ENCODE data around the gene TMCC1. TPM values are rescaled to one million over a fixed set of nuclear protein-coding genes. Genes with fewer than 3 reads are reported as not detected.

TMCC1 gene
- total and polyA plus RNA-seq, 7 experiments from 2014 or later, result 2.6 to 39.4 (median 35.5) TPM

GRCh38 chr3:129621626-129622225 is 271.8 kb downstream of the TMCC1 start:
- ChIA-PET POLR2A (no interaction called here), CTCF (interaction anchor here (0.6 kb wide), 1 partner anchor 23 kb away, joined by 3 read pairs; no protein-coding TSS in a partner anchor)
- H3K4me3 ChIP-seq (ENCODE audit: low read length), result no peak overlapping the region
- H3K4me1 ChIP-seq (ENCODE audit: control insufficient read depth in 2 of 2, insufficient read depth in 2 of 2, low read length in 2 of 2), result peaks cover 5 to 6% of the 10 kb centered on the region in 2 donors
- H3K36me3 Mint-ChIP-seq, result no peaks in the 10 kb centered on the region
- intact Hi-C loops (cut with micrococcal nuclease), result no loop called here
- no peaks in the 10 kb centered on the region for H3K36me3 ChIP-seq (ENCODE audit: control insufficient read depth in 2 of 3, insufficient read depth in 3 of 3, low read length in 3 of 3)
- DNase-seq (no peak), ATAC-seq (no peak)
- H3K27me3 Mint-ChIP-seq, result peaks cover 0 to 5% (median 0%) of the 10 kb centered on the region in 5 donors
- H3K4me1 Mint-ChIP-seq, result peaks cover 0 to 21% (median 10%) of the 10 kb centered on the region in 7 donors
- no peaks in the 10 kb centered on the region for H3K9me3 ChIP-seq (ENCODE audit: control insufficient read depth in 2 of 3, low read length in 3 of 3)
- H3K27ac ChIP-seq (ENCODE audit: low read depth, low read length), result no peak overlapping the region
- H3K4me3 Mint-ChIP-seq, result no peak overlapping the region
- H3K9me3 Mint-ChIP-seq, result peaks cover 0 to 1% (median 0%) of the 10 kb centered on the region in 11 donors
- no peaks in the 10 kb centered on the region for H3K27me3 ChIP-seq (ENCODE audit: control insufficient read depth in 2 of 2, insufficient read depth in 2 of 2, low read length in 2 of 2)
- no peak overlapping the region for H3K27ac Mint-ChIP-seq

DNA sequence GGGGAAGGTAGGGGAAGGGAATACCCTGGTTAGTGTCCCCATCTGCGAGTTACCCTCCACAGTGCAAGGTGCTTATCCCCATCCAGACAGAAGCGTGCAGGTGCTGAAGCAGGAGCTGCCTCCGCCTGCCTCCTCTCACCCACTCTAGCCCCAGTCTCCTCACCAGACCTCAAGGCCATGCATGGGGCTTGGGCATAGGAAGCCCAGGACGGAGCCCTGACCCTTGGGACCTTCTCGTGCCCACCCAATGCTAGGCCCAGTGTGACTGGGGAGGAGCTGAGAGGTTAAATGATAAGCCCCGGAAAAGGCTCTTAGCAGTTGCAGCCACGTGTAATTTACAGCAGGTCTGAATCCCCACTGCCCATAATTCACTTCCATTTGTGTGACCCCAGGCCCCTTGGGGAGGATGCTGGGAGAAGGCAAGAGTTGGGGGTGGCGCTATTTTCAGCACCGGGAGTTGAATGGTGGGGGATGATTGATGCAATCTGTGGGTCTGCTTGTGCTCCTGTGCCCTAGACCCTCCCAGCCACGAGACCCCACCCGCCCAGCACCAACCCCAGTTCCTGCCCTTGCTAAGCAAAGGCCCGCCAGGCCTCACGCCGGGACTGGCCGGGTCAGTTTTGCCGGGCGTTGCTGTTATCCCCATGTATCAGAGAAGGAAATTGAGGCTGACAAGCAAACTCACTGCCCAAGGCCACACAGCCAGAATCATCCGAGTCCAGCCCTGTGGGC is 272.5 kb downstream of the TMCC1 start:
- H3K36me3 Mint-ChIP-seq, result no peaks in the 10 kb centered on the region
- H3K4me1 Mint-ChIP-seq, result peaks cover 0 to 16% (median 6%) of the 10 kb centered on the region in 7 donors
- ATAC-seq (no peak), DNase-seq (no peak)
- Histone ChIP-seq H3K27me3 (ENCODE audit: control insufficient read depth in 2 of 2, insufficient read depth in 2 of 2, low read length in 2 of 2) (no peaks in the 10 kb centered on the region), H3K4me3 (ENCODE audit: low read length) (no peak overlapping the region), H3K4me1 (ENCODE audit: control insufficient read depth in 2 of 2, insufficient read depth in 2 of 2, low read length in 2 of 2) (peaks cover 0 to under 1% of the 10 kb centered on the region in 2 donors), H3K9me3 (ENCODE audit: control insufficient read depth in 2 of 3, low read length in 3 of 3) (no peaks in the 10 kb centered on the region), H3K27ac (ENCODE audit: low read depth, low read length) (no peak overlapping the region), H3K36me3 (ENCODE audit: control insufficient read depth in 2 of 3, insufficient read depth in 3 of 3, low read length in 3 of 3) (no peaks in the 10 kb centered on the region)
- peaks cover 0 to 5% (median 0%) of the 10 kb centered on the region in 5 donors for H3K27me3 Mint-ChIP-seq
- CTCF ChIA-PET, result no interaction called here
- POLR2A ChIA-PET, result no interaction called here
- intact Hi-C loops (cut with micrococcal nuclease), result no loop called here
- H3K9me3 Mint-ChIP-seq, result peaks cover 0 to 1% (median 0%) of the 10 kb centered on the region in 11 donors
- H3K27ac Mint-ChIP-seq, result no peak overlapping the region
- no peak overlapping the region for H3K4me3 Mint-ChIP-seq

GRCh38 chr3:129619726-129620162 is 273.8 kb downstream of the TMCC1 start:
- ATAC-seq (no peak), DNase-seq (no peak)
- Histone ChIP-seq H3K4me1 (ENCODE audit: control insufficient read depth in 2 of 2, insufficient read depth in 2 of 2, low read length in 2 of 2) (no peaks in the 10 kb centered on the region), H3K36me3 (ENCODE audit: control insufficient read depth in 2 of 3, insufficient read depth in 3 of 3, low read length in 3 of 3) (no peaks in the 10 kb centered on the region), H3K4me3 (ENCODE audit: low read length) (no peak overlapping the region), H3K27me3 (ENCODE audit: control insufficient read depth in 2 of 2, insufficient read depth in 2 of 2, low read length in 2 of 2) (no peaks in the 10 kb centered on the region), H3K27ac (ENCODE audit: low read depth, low read length) (no peak overlapping the region), H3K9me3 (ENCODE audit: control insufficient read depth in 2 of 3, low read length in 3 of 3) (no peaks in the 10 kb centered on the region)
- intact Hi-C loops (cut with micrococcal nuclease), result no loop called here
- no peak overlapping the region for H3K4me3 Mint-ChIP-seq
- POLR2A ChIA-PET, result no interaction called here
- H3K9me3 Mint-ChIP-seq, result peaks cover 0 to 1% (median 0%) of the 10 kb centered on the region in 11 donors
- peaks cover 0 to 10% (median 5%) of the 10 kb centered on the region in 7 donors for H3K4me1 Mint-ChIP-seq
- CTCF ChIA-PET, result interaction anchor here (0.9 kb wide), 1 partner anchor 13 kb away, joined by 4 read pairs; no protein-coding TSS in a partner anchor
- no peak overlapping the region for H3K27ac Mint-ChIP-seq
- no peaks in the 10 kb centered on the region for H3K36me3 Mint-ChIP-seq
- H3K27me3 Mint-ChIP-seq, result peaks cover 0 to 5% (median 0%) of the 10 kb centered on the region in 5 donors

DNA sequence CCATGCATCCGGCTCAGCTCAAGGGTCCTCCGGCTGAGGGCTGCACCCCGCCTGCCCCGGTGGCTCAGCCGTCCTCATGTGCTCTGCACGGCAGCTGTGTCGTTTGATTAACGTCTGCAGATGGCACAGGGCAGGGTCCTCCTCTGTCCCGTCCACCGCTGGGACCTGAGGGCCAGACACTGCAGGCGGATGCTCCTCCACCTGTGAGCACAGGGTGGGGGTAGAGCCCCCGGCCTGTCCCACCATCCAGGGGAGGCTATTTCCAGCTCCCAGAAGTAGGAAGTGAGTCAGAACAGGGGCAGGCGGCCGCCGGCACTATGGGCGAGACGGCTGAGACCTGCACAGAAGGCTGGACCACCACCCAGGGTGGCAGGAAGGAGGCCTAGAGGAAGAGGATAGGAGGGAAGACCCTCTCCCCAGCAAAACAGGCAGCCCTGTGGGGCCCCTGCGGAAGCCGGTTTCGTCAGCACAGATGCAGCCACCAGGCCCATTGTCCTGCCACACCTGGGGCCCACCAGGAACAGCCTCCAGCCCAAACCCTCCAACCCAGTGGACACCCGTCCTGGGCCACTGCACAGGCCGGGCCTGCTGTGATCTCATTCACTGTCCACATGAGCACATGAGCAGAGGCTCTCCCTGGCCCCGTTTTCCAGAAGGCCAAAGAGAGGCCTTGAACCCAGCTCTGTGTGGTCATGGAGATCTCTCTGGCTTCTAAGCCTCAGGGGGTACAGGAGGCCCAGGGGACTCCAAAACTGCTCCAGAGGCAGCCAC is 274.4 kb downstream of the TMCC1 start:
- no peak overlapping the region for H3K27ac Mint-ChIP-seq
- Histone ChIP-seq H3K4me3 (ENCODE audit: low read length) (no peak overlapping the region), H3K36me3 (ENCODE audit: control insufficient read depth in 2 of 3, insufficient read depth in 3 of 3, low read length in 3 of 3) (no peaks in the 10 kb centered on the region), H3K27ac (ENCODE audit: low read depth, low read length) (no peak overlapping the region), H3K4me1 (ENCODE audit: control insufficient read depth in 2 of 2, insufficient read depth in 2 of 2, low read length in 2 of 2) (no peaks in the 10 kb centered on the region), H3K9me3 (ENCODE audit: control insufficient read depth in 2 of 3, low read length in 3 of 3) (no peaks in the 10 kb centered on the region), H3K27me3 (ENCODE audit: control insufficient read depth in 2 of 2, insufficient read depth in 2 of 2, low read length in 2 of 2) (no peaks in the 10 kb centered on the region)
- no peaks in the 10 kb centered on the region for H3K36me3 Mint-ChIP-seq
- H3K27me3 Mint-ChIP-seq, result peaks cover 0 to 5% (median 0%) of the 10 kb centered on the region in 5 donors
- CTCF ChIA-PET, result no interaction called here
- ATAC-seq (no peak), DNase-seq (no peak)
- intact Hi-C loops (cut with micrococcal nuclease), result no loop called here
- POLR2A ChIA-PET, result interaction anchor here (0.7 kb wide), 1 partner anchor 45 kb away, joined by 3 read pairs; no protein-coding TSS in a partner anchor
- H3K4me3 Mint-ChIP-seq, result no peak overlapping the region
- peaks cover 0 to 10% (median 5%) of the 10 kb centered on the region in 7 donors for H3K4me1 Mint-ChIP-seq
- H3K9me3 Mint-ChIP-seq, result peaks cover 0 to 1% (median 0%) of the 10 kb centered on the region in 11 donors

- Histone ChIP-seq H3K36me3 (ENCODE audit: control insufficient read depth in 2 of 3, insufficient read depth in 3 of 3, low read length in 3 of 3) (no peaks in the 10 kb centered on the region), H3K4me3 (ENCODE audit: low read length) (no peak overlapping the region), H3K9me3 (ENCODE audit: control insufficient read depth in 2 of 3, low read length in 3 of 3) (no peaks in the 10 kb centered on the region), H3K27ac (ENCODE audit: low read depth, low read length) (no peak overlapping the region), H3K4me1 (ENCODE audit: control insufficient read depth in 2 of 2, insufficient read depth in 2 of 2, low read length in 2 of 2) (no peaks in the 10 kb centered on the region), H3K27me3 (ENCODE audit: control insufficient read depth in 2 of 2, insufficient read depth in 2 of 2, low read length in 2 of 2) (no peaks in the 10 kb centered on the region)
- Mint-ChIP-seq H3K36me3 (no peaks in the 10 kb centered on the region), H3K27ac (no peak overlapping the region), H3K4me1 (peaks cover 0 to 10% (median 5%) of the 10 kb centered on the region in 7 donors), H3K4me3 (no peak overlapping the region), H3K9me3 (peaks cover 0 to 1% (median 0%) of the 10 kb centered on the region in 11 donors), H3K27me3 (peaks cover 0 to 5% (median 0%) of the 10 kb centered on the region in 5 donors)
- ChIA-PET CTCF (no interaction called here), POLR2A (interaction anchor here (0.7 kb wide), 1 partner anchor 44 kb away, joined by 3 read pairs; no protein-coding TSS in a partner anchor)
- intact Hi-C loops (cut with micrococcal nuclease), result no loop called here
- DNase-seq (no peak), ATAC-seq (no peak)
Measured at GRCh38 chr3:129618186-129618820, 275.2 kb downstream of the TMCC1 start.

GRCh38 chr3:129617381-129618185 is 275.9 kb downstream of the TMCC1 start:
- CTCF ChIA-PET, result no interaction called here
- Mint-ChIP-seq H3K36me3 (no peaks in the 10 kb centered on the region), H3K27me3 (peaks cover 0 to 5% (median 0%) of the 10 kb centered on the region in 5 donors), H3K9me3 (peaks cover 0 to 1% (median 0%) of the 10 kb centered on the region in 11 donors), H3K4me3 (no peak overlapping the region), H3K27ac (no peak overlapping the region), H3K4me1 (peaks cover 0 to 10% (median 5%) of the 10 kb centered on the region in 7 donors)
- no peaks in the 10 kb centered on the region for H3K36me3 ChIP-seq (ENCODE audit: control insufficient read depth in 2 of 3, insufficient read depth in 3 of 3, low read length in 3 of 3)
- no peaks in the 10 kb centered on the region for H3K9me3 ChIP-seq (ENCODE audit: control insufficient read depth in 2 of 3, low read length in 3 of 3)
- no peak for ATAC-seq
- no peak overlapping the region for H3K4me3 ChIP-seq (ENCODE audit: low read length)
- intact Hi-C loops (cut with micrococcal nuclease), result no loop called here
- no peak overlapping the region for H3K27ac ChIP-seq (ENCODE audit: low read depth, low read length)
- DNase-seq, result no peak
- H3K4me1 ChIP-seq (ENCODE audit: control insufficient read depth in 2 of 2, insufficient read depth in 2 of 2, low read length in 2 of 2), result no peaks in the 10 kb centered on the region
- no peaks in the 10 kb centered on the region for H3K27me3 ChIP-seq (ENCODE audit: control insufficient read depth in 2 of 2, insufficient read depth in 2 of 2, low read length in 2 of 2)
- POLR2A ChIA-PET, result no interaction called here

Measured in naive thymus-derived CD4-positive, alpha-beta T cell (primary cell).